Measurements from ENCODE around the gene WBP2NL.

- TF ChIP-seq, protein P1, sequence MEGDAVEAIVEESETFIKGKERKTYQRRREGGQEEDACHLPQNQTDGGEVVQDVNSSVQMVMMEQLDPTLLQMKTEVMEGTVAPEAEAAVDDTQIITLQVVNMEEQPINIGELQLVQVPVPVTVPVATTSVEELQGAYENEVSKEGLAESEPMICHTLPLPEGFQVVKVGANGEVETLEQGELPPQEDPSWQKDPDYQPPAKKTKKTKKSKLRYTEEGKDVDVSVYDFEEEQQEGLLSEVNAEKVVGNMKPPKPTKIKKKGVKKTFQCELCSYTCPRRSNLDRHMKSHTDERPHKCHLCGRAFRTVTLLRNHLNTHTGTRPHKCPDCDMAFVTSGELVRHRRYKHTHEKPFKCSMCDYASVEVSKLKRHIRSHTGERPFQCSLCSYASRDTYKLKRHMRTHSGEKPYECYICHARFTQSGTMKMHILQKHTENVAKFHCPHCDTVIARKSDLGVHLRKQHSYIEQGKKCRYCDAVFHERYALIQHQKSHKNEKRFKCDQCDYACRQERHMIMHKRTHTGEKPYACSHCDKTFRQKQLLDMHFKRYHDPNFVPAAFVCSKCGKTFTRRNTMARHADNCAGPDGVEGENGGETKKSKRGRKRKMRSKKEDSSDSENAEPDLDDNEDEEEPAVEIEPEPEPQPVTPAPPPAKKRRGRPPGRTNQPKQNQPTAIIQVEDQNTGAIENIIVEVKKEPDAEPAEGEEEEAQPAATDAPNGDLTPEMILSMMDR (IDR thresholded peaks at IDR 0.05), result no peak
- TF ChIP-seq RCOR1 (IDR thresholded peaks at IDR 0.05; ENCODE audit: low read depth, low read length), result no peak
- TF ChIP-seq EP300 (IDR thresholded peaks at IDR 0.05), result no peak
- TF ChIP-seq MAX (IDR thresholded peaks at IDR 0.05), result no peak
These were observed 23.0 kb downstream of the WBP2NL start for GRCh38 chr22:42021571-42021970.

All from A549 (cell line).